ENCODE results near the gene GBF1. TPM values are rescaled to one million over a fixed set of nuclear protein-coding genes. Genes with fewer than 3 reads are reported as not detected.
"Not testable (repeated sequence)": the region's sequence is repeated elsewhere in the genome, so short reads cannot be mapped to it uniquely, and the experiment has no call there.

The GBF1 gene
- total RNA-seq, 1 experiment from 2014 or later = 23.7 TPM

DNA sequence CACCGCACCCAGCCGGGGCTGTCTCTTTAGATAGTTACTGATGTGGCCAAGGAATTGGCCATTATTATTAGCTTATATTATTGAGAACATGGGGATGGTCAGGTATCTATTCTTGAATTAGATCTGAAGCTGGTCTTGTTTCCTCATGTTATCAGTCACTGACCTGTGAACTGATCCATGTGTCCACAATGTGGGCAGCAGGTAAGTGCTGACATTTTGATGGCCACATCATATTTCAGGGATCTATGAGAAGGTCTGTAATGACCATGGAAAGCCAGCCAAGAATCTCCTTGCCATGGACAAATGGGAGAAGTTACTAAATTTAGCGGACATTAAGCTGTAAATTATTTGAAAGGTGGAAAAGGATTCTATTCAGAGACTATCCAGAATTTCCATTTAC, 61.4 kb downstream of the GBF1 start:
- no peak overlapping the region for H2BK20ac ChIP-seq (ENCODE audit: low read depth, low read length, poor library complexity, severe bottlenecking)
- no peak overlapping the region for H2BK15ac ChIP-seq (ENCODE audit: low read depth, low read length)
- no peak overlapping the region for H4K8ac ChIP-seq (replicated peaks; ENCODE audit: insufficient read length, low read depth, low read length)
- no peak overlapping the region for H3K4ac ChIP-seq (ENCODE audit: low read depth, low read length)
- Mint-ChIP-seq H3K9me3 (peaks cover 4% of the 10 kb centered on the region in 2 experiments), H3K36me3 (ENCODE audit: insufficient read depth in 1 of 3, low read depth in 3 of 3) (peaks cover 4% of the 10 kb centered on the region in 3 experiments; a peak in 4 of 7 replicates), H3K4me1 (peaks cover 13 to 16% of the 10 kb centered on the region in 2 experiments), H3K27me3 (ENCODE audit: low read depth) (no peaks in the 10 kb centered on the region; the same call in 1 of the 2 replicates), H3K4me3 (no peak overlapping the region), H3K27ac (no peak overlapping the region; a peak in 1 of 7 replicates)
- no peak overlapping the region for H3K9ac ChIP-seq (ENCODE audit: extremely low read depth, insufficient read length, low read length)
- no peaks in the 10 kb centered on the region for H3K79me2 ChIP-seq (ENCODE audit: insufficient read depth, low read length)
- H3K79me1 ChIP-seq (ENCODE audit: insufficient read depth, low read depth, low read length, poor library complexity, severe bottlenecking) = no peaks in the 10 kb centered on the region
- H4K5ac ChIP-seq (ENCODE audit: insufficient read length, low read depth, low read length) = no peak overlapping the region
- no peak overlapping the region for H2AK5ac ChIP-seq (ENCODE audit: insufficient read length, low read length)
- H3K18ac ChIP-seq (ENCODE audit: insufficient read length, low read depth, low read length) = no peak overlapping the region
- no peaks in the 10 kb centered on the region for H3K27me3 ChIP-seq (ENCODE audit: insufficient read depth, low read length)
- H2BK5ac ChIP-seq (ENCODE audit: insufficient read length, low read length) = no peak overlapping the region
- H3K27ac ChIP-seq (ENCODE audit: insufficient read length, low read depth, low read length) = no peak overlapping the region
- H2BK12ac ChIP-seq (ENCODE audit: insufficient read length, low read depth, low read length) = no peak overlapping the region
- no peak overlapping the region for H4K91ac ChIP-seq (ENCODE audit: insufficient read length, low read depth, low read length)
- no CpG with 5 or more reads among the region's 3 CpGs for WGBS (ENCODE audit: extremely low coverage, insufficient read length, low lambda C conversion rate)
- no peak overlapping the region for H2BK120ac ChIP-seq (ENCODE audit: low read depth, low read length, poor library complexity, severe bottlenecking)
- DNase-seq = no peak
- TF ChIP-seq, protein P1, sequence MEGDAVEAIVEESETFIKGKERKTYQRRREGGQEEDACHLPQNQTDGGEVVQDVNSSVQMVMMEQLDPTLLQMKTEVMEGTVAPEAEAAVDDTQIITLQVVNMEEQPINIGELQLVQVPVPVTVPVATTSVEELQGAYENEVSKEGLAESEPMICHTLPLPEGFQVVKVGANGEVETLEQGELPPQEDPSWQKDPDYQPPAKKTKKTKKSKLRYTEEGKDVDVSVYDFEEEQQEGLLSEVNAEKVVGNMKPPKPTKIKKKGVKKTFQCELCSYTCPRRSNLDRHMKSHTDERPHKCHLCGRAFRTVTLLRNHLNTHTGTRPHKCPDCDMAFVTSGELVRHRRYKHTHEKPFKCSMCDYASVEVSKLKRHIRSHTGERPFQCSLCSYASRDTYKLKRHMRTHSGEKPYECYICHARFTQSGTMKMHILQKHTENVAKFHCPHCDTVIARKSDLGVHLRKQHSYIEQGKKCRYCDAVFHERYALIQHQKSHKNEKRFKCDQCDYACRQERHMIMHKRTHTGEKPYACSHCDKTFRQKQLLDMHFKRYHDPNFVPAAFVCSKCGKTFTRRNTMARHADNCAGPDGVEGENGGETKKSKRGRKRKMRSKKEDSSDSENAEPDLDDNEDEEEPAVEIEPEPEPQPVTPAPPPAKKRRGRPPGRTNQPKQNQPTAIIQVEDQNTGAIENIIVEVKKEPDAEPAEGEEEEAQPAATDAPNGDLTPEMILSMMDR (conservative IDR thresholded peaks at IDR 0.05) = no peak
- H3K4me1 ChIP-seq (ENCODE audit: insufficient read depth, low read length) = peaks cover 3% of the 10 kb centered on the region; the same call in 1 of the 2 replicates
- no peak overlapping the region for H3K14ac ChIP-seq (ENCODE audit: insufficient read depth, low read length)
- no peak overlapping the region for H3T11ph ChIP-seq (ENCODE audit: low read length)
- H3K9me3 ChIP-seq (ENCODE audit: control insufficient read depth, low read depth, low read length) = no peaks in the 10 kb centered on the region
- no peak overlapping the region for H3K23ac ChIP-seq (ENCODE audit: insufficient read length, low read depth, low read length)
- no peaks in the 10 kb centered on the region for H4K20me1 ChIP-seq (ENCODE audit: control insufficient read depth, insufficient read depth, insufficient read length)
- H3K23me2 ChIP-seq (ENCODE audit: insufficient read length, low read depth, low read length, poor library complexity, severe bottlenecking) = no peaks in the 10 kb centered on the region
- H2AFZ ChIP-seq (ENCODE audit: low read length) = no peak overlapping the region
- H3K4me2 ChIP-seq (ENCODE audit: insufficient read depth, insufficient read length, low read length) = no peak overlapping the region
- no peak overlapping the region for H3K56ac ChIP-seq (ENCODE audit: insufficient read length, low read depth, low read length)

DNA sequence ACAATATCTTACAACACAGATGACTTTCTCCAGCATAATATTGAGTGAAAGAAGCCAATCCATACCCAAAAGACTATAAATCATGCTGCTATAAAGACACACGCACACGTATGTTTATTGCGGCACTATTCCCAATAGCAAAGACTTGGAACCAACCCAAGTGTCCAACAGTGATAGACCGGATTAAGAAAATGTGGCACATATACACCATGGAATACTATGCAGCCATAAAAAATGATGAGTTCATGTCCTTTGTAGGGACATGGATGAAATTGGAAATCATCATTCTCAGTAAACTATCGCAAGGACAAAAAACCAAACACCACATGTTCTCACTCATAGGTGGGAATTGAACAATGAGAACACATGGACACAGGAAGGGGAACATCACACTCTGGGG, 63.0 kb downstream of the GBF1 start:
- not testable (repeated sequence) for H3K27ac Mint-ChIP-seq; H3T11ph ChIP-seq (ENCODE audit: low read length); H3K79me1 ChIP-seq (ENCODE audit: insufficient read depth, low read depth, low read length, poor library complexity, severe bottlenecking); H3K23me2 ChIP-seq (ENCODE audit: insufficient read length, low read depth, low read length, poor library complexity, severe bottlenecking); H2BK12ac ChIP-seq (ENCODE audit: insufficient read length, low read depth, low read length); H3K56ac ChIP-seq (ENCODE audit: insufficient read length, low read depth, low read length); H3K9me3 ChIP-seq (ENCODE audit: control insufficient read depth, low read depth, low read length); H3K27me3 ChIP-seq (ENCODE audit: insufficient read depth, low read length); H4K8ac ChIP-seq (replicated peaks; ENCODE audit: insufficient read length, low read depth, low read length); DNase-seq; H3K9ac ChIP-seq (ENCODE audit: extremely low read depth, insufficient read length, low read length); H2AFZ ChIP-seq (ENCODE audit: low read length); H3K9me3 Mint-ChIP-seq; H3K27me3 Mint-ChIP-seq (ENCODE audit: low read depth); H2AK5ac ChIP-seq (ENCODE audit: insufficient read length, low read length); H4K5ac ChIP-seq (ENCODE audit: insufficient read length, low read depth, low read length); H3K36me3 Mint-ChIP-seq (ENCODE audit: insufficient read depth in 1 of 3, low read depth in 3 of 3); H3K14ac ChIP-seq (ENCODE audit: insufficient read depth, low read length); H4K20me1 ChIP-seq (ENCODE audit: control insufficient read depth, insufficient read depth, insufficient read length); H3K4me2 ChIP-seq (ENCODE audit: insufficient read depth, insufficient read length, low read length); H4K91ac ChIP-seq (ENCODE audit: insufficient read length, low read depth, low read length); H3K79me2 ChIP-seq (ENCODE audit: insufficient read depth, low read length); H2BK15ac ChIP-seq (ENCODE audit: low read depth, low read length); H3K4me3 Mint-ChIP-seq; H2BK120ac ChIP-seq (ENCODE audit: low read depth, low read length, poor library complexity, severe bottlenecking); H3K4ac ChIP-seq (ENCODE audit: low read depth, low read length); H3K23ac ChIP-seq (ENCODE audit: insufficient read length, low read depth, low read length); H3K18ac ChIP-seq (ENCODE audit: insufficient read length, low read depth, low read length); H3K4me1 ChIP-seq (ENCODE audit: insufficient read depth, low read length); H2BK5ac ChIP-seq (ENCODE audit: insufficient read length, low read length); H3K27ac ChIP-seq (ENCODE audit: insufficient read length, low read depth, low read length); H2BK20ac ChIP-seq (ENCODE audit: low read depth, low read length, poor library complexity, severe bottlenecking)
- H3K4me1 Mint-ChIP-seq = peaks cover 16 to 18% of the 10 kb centered on the region in 2 experiments
- no CpG with 5 or more reads among the region's 5 CpGs for WGBS (ENCODE audit: extremely low coverage, insufficient read length, low lambda C conversion rate)
